Measurements from ENCODE around the gene GALNT5.

Gene GALNT5

GRCh38 chr2:157319795-157320194, 62.3 kb downstream of the GALNT5 start:
- no peak overlapping the region for H3K27ac ChIP-seq (ENCODE audit: extremely low read depth, low read depth, low read length)
- no peaks in the 10 kb centered on the region for H3K4me1 ChIP-seq (ENCODE audit: control insufficient read depth, insufficient read depth, low read length)
- CTCF ChIA-PET = interaction anchor here (0.6 to 2.5 kb wide), 2 partner anchors 13 to 16 kb away, joined by 3 to 10 read pairs; no protein-coding TSS in a partner anchor
- TF ChIP-seq ZNF311 (tag by site-specific recombination; IDR thresholded peaks at IDR 0.05; ENCODE audit: borderline replicate concordance) (no peak), ZNF398 (tag by site-specific recombination; IDR thresholded peaks at IDR 0.05) (no peak), ZNF76 (tag by site-specific recombination; IDR thresholded peaks at IDR 0.05; ENCODE audit: borderline replicate concordance, low read depth) (no peak)
- POLR2A ChIA-PET = no interaction called here
- no peaks in the 10 kb centered on the region for H3K36me3 ChIP-seq (ENCODE audit: control insufficient read depth in 2 of 2, insufficient read depth in 1 of 2, low read length in 2 of 2)
- no peak overlapping the region for H3K4me3 ChIP-seq (ENCODE audit: low read depth, low read length)
- no peaks in the 10 kb centered on the region for H3K9me3 ChIP-seq (ENCODE audit: control insufficient read depth, insufficient read depth, low read depth, low read length)

- Histone ChIP-seq H3K27ac (ENCODE audit: extremely low read depth, low read depth, low read length) (no peak overlapping the region), H3K4me1 (ENCODE audit: control insufficient read depth, insufficient read depth, low read length) (no peaks in the 10 kb centered on the region), H3K36me3 (ENCODE audit: control insufficient read depth in 2 of 2, insufficient read depth in 1 of 2, low read length in 2 of 2) (no peaks in the 10 kb centered on the region), H3K9me3 (ENCODE audit: control insufficient read depth, insufficient read depth, low read depth, low read length) (no peaks in the 10 kb centered on the region), H3K4me3 (ENCODE audit: low read depth, low read length) (no peak overlapping the region)
- ChIA-PET CTCF (interaction anchor here (2.5 kb wide), 1 partner anchor 15 kb away, joined by 10 read pairs; no protein-coding TSS in a partner anchor), POLR2A (no interaction called here)
- TF ChIP-seq ZBTB1 (tag by site-specific recombination; IDR thresholded peaks at IDR 0.05) (no peak), ZNF76 (tag by site-specific recombination; IDR thresholded peaks at IDR 0.05; ENCODE audit: borderline replicate concordance, low read depth) (no peak), ZNF155 (tag by site-specific recombination; IDR thresholded peaks at IDR 0.05) (no peak), ZNF354C (tag by site-specific recombination; IDR thresholded peaks at IDR 0.05; ENCODE audit: borderline replicate concordance, low read depth) (no peak)
Observed at GRCh38 chr2:157320409-157320808, 62.9 kb downstream of the GALNT5 start.

GRCh38 chr2:157321466-157321865, 64.0 kb downstream of the GALNT5 start:
- H3K36me3 ChIP-seq (ENCODE audit: control insufficient read depth in 2 of 2, insufficient read depth in 1 of 2, low read length in 2 of 2) = no peaks in the 10 kb centered on the region
- TF ChIP-seq MYNN (tag by site-specific recombination; IDR thresholded peaks at IDR 0.05; ENCODE audit: borderline replicate concordance) (no peak), ZNF623 (tag by site-specific recombination; IDR thresholded peaks at IDR 0.05) (no peak), ZNF513 (tag by site-specific recombination; IDR thresholded peaks at IDR 0.05) (peak; percentile 79), ZNF76 (tag by site-specific recombination; IDR thresholded peaks at IDR 0.05; ENCODE audit: borderline replicate concordance, low read depth) (no peak), ZNF169 (tag by site-specific recombination; IDR thresholded peaks at IDR 0.05) (no peak), HOXA7 (CRISPR knock-in tag; IDR thresholded peaks at IDR 0.05; ENCODE audit: borderline replicate concordance) (no peak)
- POLR2A ChIA-PET = no interaction called here
- no peak overlapping the region for H3K4me3 ChIP-seq (ENCODE audit: low read depth, low read length)
- H3K9me3 ChIP-seq (ENCODE audit: control insufficient read depth, insufficient read depth, low read depth, low read length) = no peaks in the 10 kb centered on the region
- CTCF ChIA-PET = interaction anchor here (0.7 to 2.5 kb wide), 3 partner anchors 14 to 19 kb away, joined by 3 to 10 read pairs (median 3); no protein-coding TSS in a partner anchor
- H3K27ac ChIP-seq (ENCODE audit: extremely low read depth, low read depth, low read length) = no peak overlapping the region
- no peaks in the 10 kb centered on the region for H3K4me1 ChIP-seq (ENCODE audit: control insufficient read depth, insufficient read depth, low read length)

- H3K9me3 ChIP-seq (ENCODE audit: control insufficient read depth, insufficient read depth, low read depth, low read length) = no peaks in the 10 kb centered on the region
- no peaks in the 10 kb centered on the region for H3K4me1 ChIP-seq (ENCODE audit: control insufficient read depth, insufficient read depth, low read length)
- H3K36me3 ChIP-seq (ENCODE audit: control insufficient read depth in 2 of 2, insufficient read depth in 1 of 2, low read length in 2 of 2) = no peaks in the 10 kb centered on the region
- H3K27ac ChIP-seq (ENCODE audit: extremely low read depth, low read depth, low read length) = no peak overlapping the region
- H3K4me3 ChIP-seq (ENCODE audit: low read depth, low read length) = no peak overlapping the region
- POLR2A ChIA-PET = no interaction called here
- CTCF ChIA-PET = interaction anchor here (7.0 kb wide), 1 partner anchor 14 kb away, joined by 100 read pairs; no protein-coding TSS in a partner anchor
- TF ChIP-seq ZNF48 (tag by site-specific recombination; IDR thresholded peaks at IDR 0.05) = no peak
- no peak for TF ChIP-seq ZNF701 (tag by site-specific recombination; IDR thresholded peaks at IDR 0.05)
- no peak for TF ChIP-seq ZNF133 (tag by site-specific recombination; IDR thresholded peaks at IDR 0.05)
- TF ChIP-seq ZNF555 (tag by site-specific recombination; conservative IDR thresholded peaks at IDR 0.05) = no peak
- no peak for TF ChIP-seq ZNF366 (tag by site-specific recombination; conservative IDR thresholded peaks at IDR 0.05)
- no peak for TF ChIP-seq GFI1B (tag by site-specific recombination; IDR thresholded peaks at IDR 0.05)
- no peak for TF ChIP-seq ZEB2 (tag by site-specific recombination; IDR thresholded peaks at IDR 0.05)
- TF ChIP-seq ZNF791 (tag by site-specific recombination; IDR thresholded peaks at IDR 0.05) = no peak
- TF ChIP-seq ZBTB6 (tag by site-specific recombination; IDR thresholded peaks at IDR 0.05) = no peak
- no peak for TF ChIP-seq ZNF18 (tag by site-specific recombination; IDR thresholded peaks at IDR 0.05)
- no peak for TF ChIP-seq ZNF629 (tag by site-specific recombination; IDR thresholded peaks at IDR 0.05)
Observed at GRCh38 chr2:157322432-157322831, 64.9 kb downstream of the GALNT5 start.

Data from HEK293 (cell line).